Neural cell (in vitro differentiated cells): ENCODE data around the gene NOC4L. TPM values are rescaled to one million over a fixed set of nuclear protein-coding genes. Genes with fewer than 3 reads are reported as not detected.

ENCODE experiments used
- H2AFZ ChIP-seq: fragments of 200-600, 300-800 bp; sonication (generic), shearing (Covaris generic); 2 replicates; pipeline ENCODE4 v1.6.0; 2014; ENCODE audit warnings: low read depth, mild to moderate bottlenecking, antibody characterized with exemption, low read length, moderate library complexity
- H3F3A ChIP-seq: fragments of 200-600 bp; shearing (Covaris generic); 2 replicates; pipeline ENCODE4 v1.6.1; 2016; ENCODE audit warnings: mild to moderate bottlenecking, moderate library complexity, mixed read lengths, antibody characterized with exemption, low read length; ENCODE audit not compliant: insufficient read depth, poor library complexity, severe bottlenecking
- H3K27ac ChIP-seq: fragments of 200-600, 300-800 bp; sonication (generic), shearing (Covaris generic); 2 replicates; pipeline ENCODE4 v1.5.1; 2014; ENCODE audit warnings: mild to moderate bottlenecking, low read length, moderate library complexity
- H3K27me3 ChIP-seq: fragments of 300-800, 200-600 bp; sonication (generic), shearing (Covaris generic); 2 replicates; pipeline ENCODE4 v1.6.0; 2014; ENCODE audit warnings: mild to moderate bottlenecking, low read depth, low read length, moderate library complexity; ENCODE audit not compliant: insufficient read depth
- H3K36me3 ChIP-seq: fragments of 300-800, 200-600 bp; sonication (generic), shearing (Covaris generic); 2 replicates; pipeline ENCODE4 v1.5.1; 2014; ENCODE audit warnings: mild to moderate bottlenecking, antibody characterized with exemption, low read length, moderate library complexity; ENCODE audit not compliant: insufficient read depth
- H3K4me2 ChIP-seq: fragments of 300-800, 200-600 bp; sonication (generic), shearing (Covaris generic); 2 replicates; pipeline ENCODE4 v1.6.0; 2014; ENCODE audit warnings: mild to moderate bottlenecking, low read length
- H3K4me3 ChIP-seq: fragments of 300-800, 200-600 bp; sonication (generic), shearing (Covaris generic); 2 replicates; pipeline ENCODE4 v1.5.1; 2014; ENCODE audit warnings: mild to moderate bottlenecking, low read length, moderate library complexity
- H3K79me2 ChIP-seq: fragments of 200-600 bp; shearing (Covaris generic); replicated peaks from 2 replicates; pipeline ENCODE4 v1.6.0; 2014; ENCODE audit warnings: mild to moderate bottlenecking, low read length, moderate library complexity; ENCODE audit not compliant: insufficient read depth
- H3K9ac ChIP-seq: fragments of 300-800, 200-600 bp; sonication (generic), shearing (Covaris generic); 2 replicates; pipeline ENCODE4 v1.6.1; 2016; ENCODE audit warnings: mild to moderate bottlenecking, low read length, mixed read lengths
- H3K9me2 ChIP-seq: fragments of 200-600 bp; shearing (Covaris generic); 2 replicates; pipeline ENCODE4 v1.6.1; 2016; ENCODE audit warnings: mild to moderate bottlenecking, low read length, mixed read lengths; ENCODE audit not compliant: insufficient read depth
- H3K9me3 ChIP-seq: fragments of 200-600, 300-800 bp; sonication (generic), shearing (Covaris generic); 2 replicates; pipeline ENCODE4 v1.6.1; 2016; ENCODE audit warnings: mild to moderate bottlenecking, mixed run types, low read length, moderate library complexity, mixed read lengths
- H4K20me1 ChIP-seq: fragments of 200-600 bp; shearing (Covaris generic); 2 replicates; pipeline ENCODE4 v1.6.1; 2016; ENCODE audit warnings: mild to moderate bottlenecking, mixed run types; ENCODE audit not compliant: insufficient read depth
- EP300 ChIP-seq: fragments of 450-650 bp; conservative IDR thresholded peaks from 2 replicates; pipeline ENCODE4 v1.6.1; 2014; ENCODE audit warnings: antibody characterized with exemption, mild to moderate bottlenecking, moderate library complexity; ENCODE audit not compliant: poor library complexity, severe bottlenecking
- EZH2 ChIP-seq: fragments of 200-600, 300-800 bp; shearing (Covaris generic), sonication (generic); IDR thresholded peaks from 2 replicates; pipeline ENCODE4 v1.6.1; 2014; ENCODE audit warnings: antibody characterized with exemption, low read length, borderline replicate concordance, mild to moderate bottlenecking; ENCODE audit not compliant: insufficient read depth, poor library complexity, severe bottlenecking
- MXI1 ChIP-seq: fragments of 450-650 bp; conservative IDR thresholded peaks from 2 replicates; pipeline ENCODE4 v1.6.1; 2014; ENCODE audit warnings: antibody characterized with exemption, mild to moderate bottlenecking; ENCODE audit not compliant: poor library complexity, severe bottlenecking
- POLR2AphosphoS5 ChIP-seq: IDR thresholded peaks from 2 replicates; pipeline ENCODE4 v1.6.1; 2012
- RAD21 ChIP-seq: fragments of 450-650 bp; conservative IDR thresholded peaks from 2 replicates; pipeline ENCODE4 v1.6.1; 2014; ENCODE audit warnings: antibody characterized with exemption, mild to moderate bottlenecking, moderate library complexity
- SMC3 ChIP-seq: fragments of 450-650 bp; conservative IDR thresholded peaks from 2 replicates; pipeline ENCODE4 v1.6.1; 2014; ENCODE audit warnings: antibody characterized with exemption, mild to moderate bottlenecking, moderate library complexity; ENCODE audit not compliant: poor library complexity
- TAF1 ChIP-seq: IDR thresholded peaks from 2 replicates; pipeline ENCODE4 v1.6.1; 2012; ENCODE audit warnings: low read depth
- polyA plus RNA-seq: library from polyadenylated mRNA; depleted of rRNA; stranded (reverse); fragments of >200 nt; gene quantifications from 2 replicates; pipeline ENCODE4 v1.2.3, GENCODE V29; 2014
- TF ChIP-seq, protein P1 (sequence below): IDR thresholded peaks from 2 replicates; pipeline ENCODE4 v1.6.1; 2012; ENCODE audit warnings: borderline replicate concordance
- TF ChIP-seq, protein P2 (sequence below): fragments of 450-650 bp; IDR thresholded peaks from 2 replicates; pipeline ENCODE4 v1.5.1; 2014; ENCODE audit warnings: antibody characterized with exemption, mild to moderate bottlenecking, moderate library complexity; ENCODE audit not compliant: poor library complexity, severe bottlenecking

Gene NOC4L
- polyA plus RNA-seq, 1 donor from 2014 or later = 26.9 TPM

DNA sequence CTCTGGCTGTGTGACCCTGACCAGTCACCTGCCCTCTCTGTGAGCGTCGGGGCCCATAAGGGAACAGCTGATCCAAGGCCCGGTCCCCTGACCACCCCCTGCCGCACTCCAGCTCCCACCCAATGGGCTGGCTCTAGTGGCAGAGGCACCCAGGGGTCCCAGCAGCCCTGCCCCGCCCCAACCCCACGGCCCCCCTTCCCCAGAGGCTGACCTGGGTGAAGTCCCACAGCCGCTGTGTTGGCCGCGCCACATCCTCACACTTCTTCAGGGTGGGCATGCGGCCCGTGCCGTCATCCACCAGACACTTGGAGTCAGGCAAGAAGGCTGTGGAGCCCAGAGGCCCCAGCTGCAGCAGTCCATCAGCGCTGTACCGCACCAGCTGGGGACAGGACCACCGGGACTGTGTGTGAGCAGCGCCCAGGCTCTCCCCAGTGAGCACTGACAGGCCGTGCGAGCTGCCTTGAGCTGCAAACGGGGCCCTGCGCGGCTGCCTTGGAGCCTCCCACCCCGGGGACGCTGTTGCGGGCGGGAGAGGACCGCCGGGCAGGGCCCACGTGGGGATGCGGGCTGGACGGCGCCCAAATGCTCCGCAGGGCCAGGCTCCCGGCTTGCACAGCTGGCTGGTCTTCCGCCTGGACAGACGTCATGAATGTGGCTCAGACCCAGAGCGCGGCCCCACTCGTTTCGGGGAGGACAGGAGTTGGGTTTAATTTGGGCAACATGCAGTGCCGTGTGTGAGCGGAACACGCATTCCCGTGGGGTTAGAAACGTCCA, 53.5 kb downstream of the NOC4L start:
- TF ChIP-seq RAD21 (no peak), EP300 (no peak)
- Histone ChIP-seq H3K36me3 (no peaks in the 10 kb centered on the region), H3K79me2 (no peaks in the 10 kb centered on the region), H3K4me2 (no peak overlapping the region), H3K9me3 (peaks cover 3% of the 10 kb centered on the region), H3K27me3 (no peaks in the 10 kb centered on the region), H2AFZ (no peak overlapping the region), H4K20me1 (no peaks in the 10 kb centered on the region), H3F3A (no peaks in the 10 kb centered on the region), H3K9me2 (no peaks in the 10 kb centered on the region), H3K27ac (no peak overlapping the region), H3K4me3 (no peak overlapping the region), H3K9ac (no peak overlapping the region)

DNA sequence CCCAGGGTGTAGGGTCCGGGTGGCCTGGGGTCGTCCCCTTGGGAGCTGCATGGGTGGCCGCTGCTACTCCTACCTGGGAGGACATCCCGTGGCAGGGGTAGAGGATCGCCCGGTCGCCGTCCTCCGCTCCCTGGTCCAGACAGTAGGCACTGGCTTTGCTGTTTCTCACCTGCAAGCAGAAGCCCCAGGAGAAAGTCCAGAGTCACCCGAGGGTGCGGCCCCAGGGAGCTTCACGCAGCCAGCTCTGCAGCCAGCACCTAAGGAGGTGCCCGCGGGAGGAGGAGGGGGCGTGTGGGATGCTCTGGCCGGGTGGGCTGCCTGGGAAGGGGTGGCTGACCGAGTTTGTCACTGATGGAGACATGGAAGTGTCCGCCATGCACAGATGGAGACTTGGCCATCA, 54.8 kb downstream of the NOC4L start:
- Histone ChIP-seq H3F3A (no peaks in the 10 kb centered on the region), H2AFZ (no peak overlapping the region), H3K27me3 (no peaks in the 10 kb centered on the region), H3K9me2 (no peaks in the 10 kb centered on the region), H3K4me2 (no peak overlapping the region), H3K79me2 (no peaks in the 10 kb centered on the region), H4K20me1 (no peaks in the 10 kb centered on the region), H3K36me3 (no peaks in the 10 kb centered on the region), H3K27ac (no peak overlapping the region), H3K4me3 (no peak overlapping the region), H3K9ac (no peak overlapping the region), H3K9me3 (peaks cover under 1% of the 10 kb centered on the region)
- TF ChIP-seq, protein P1, sequence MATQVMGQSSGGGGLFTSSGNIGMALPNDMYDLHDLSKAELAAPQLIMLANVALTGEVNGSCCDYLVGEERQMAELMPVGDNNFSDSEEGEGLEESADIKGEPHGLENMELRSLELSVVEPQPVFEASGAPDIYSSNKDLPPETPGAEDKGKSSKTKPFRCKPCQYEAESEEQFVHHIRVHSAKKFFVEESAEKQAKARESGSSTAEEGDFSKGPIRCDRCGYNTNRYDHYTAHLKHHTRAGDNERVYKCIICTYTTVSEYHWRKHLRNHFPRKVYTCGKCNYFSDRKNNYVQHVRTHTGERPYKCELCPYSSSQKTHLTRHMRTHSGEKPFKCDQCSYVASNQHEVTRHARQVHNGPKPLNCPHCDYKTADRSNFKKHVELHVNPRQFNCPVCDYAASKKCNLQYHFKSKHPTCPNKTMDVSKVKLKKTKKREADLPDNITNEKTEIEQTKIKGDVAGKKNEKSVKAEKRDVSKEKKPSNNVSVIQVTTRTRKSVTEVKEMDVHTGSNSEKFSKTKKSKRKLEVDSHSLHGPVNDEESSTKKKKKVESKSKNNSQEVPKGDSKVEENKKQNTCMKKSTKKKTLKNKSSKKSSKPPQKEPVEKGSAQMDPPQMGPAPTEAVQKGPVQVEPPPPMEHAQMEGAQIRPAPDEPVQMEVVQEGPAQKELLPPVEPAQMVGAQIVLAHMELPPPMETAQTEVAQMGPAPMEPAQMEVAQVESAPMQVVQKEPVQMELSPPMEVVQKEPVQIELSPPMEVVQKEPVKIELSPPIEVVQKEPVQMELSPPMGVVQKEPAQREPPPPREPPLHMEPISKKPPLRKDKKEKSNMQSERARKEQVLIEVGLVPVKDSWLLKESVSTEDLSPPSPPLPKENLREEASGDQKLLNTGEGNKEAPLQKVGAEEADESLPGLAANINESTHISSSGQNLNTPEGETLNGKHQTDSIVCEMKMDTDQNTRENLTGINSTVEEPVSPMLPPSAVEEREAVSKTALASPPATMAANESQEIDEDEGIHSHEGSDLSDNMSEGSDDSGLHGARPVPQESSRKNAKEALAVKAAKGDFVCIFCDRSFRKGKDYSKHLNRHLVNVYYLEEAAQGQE = no peak
- no peak for TF ChIP-seq MXI1
- TF ChIP-seq SMC3 = no peak
- TF ChIP-seq POLR2AphosphoS5 = no peak

DNA sequence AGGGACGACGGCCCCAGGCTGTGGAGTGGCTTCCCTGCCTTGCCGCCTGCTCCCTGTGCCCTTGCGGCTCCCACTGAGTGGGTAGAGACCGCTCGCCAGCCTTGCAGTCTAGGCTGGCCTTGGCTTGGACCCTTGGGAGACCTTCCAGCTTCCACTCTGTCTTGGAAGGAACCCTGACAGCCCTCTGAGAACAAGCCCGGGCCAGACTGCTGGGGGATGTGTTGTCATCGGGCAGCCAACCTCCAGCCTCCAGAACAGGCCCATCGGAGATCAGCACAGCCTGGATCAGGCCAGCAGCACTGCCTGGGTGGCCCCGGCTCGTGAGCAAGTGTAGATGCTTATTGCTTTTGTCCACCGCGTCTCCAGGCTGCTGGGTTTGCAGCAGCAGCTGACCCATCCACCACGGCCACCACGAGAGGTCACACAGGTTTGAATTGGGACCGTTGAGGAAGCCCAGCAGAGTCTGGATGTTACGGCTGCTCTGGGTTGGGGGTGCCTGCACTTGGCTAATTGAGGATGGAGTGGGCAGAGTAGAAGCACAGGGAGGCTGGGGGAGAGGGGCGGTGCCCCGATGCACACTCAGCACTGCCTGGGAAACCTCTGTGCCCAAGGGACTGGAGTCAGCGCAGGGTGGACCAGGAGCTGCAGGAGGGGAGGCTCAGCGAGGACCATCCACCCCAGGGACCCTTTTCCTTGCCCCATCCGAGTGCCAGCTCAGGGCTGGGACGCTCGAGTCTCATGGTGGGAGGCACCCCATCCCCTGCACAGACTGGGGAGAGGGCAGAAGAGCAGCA, 55.5 kb downstream of the NOC4L start:
- Histone ChIP-seq H3K27ac (no peak overlapping the region), H3K9me3 (no peaks in the 10 kb centered on the region), H3K9ac (no peak overlapping the region), H4K20me1 (no peaks in the 10 kb centered on the region), H3K36me3 (no peaks in the 10 kb centered on the region), H2AFZ (no peak overlapping the region), H3K9me2 (no peaks in the 10 kb centered on the region), H3K27me3 (no peaks in the 10 kb centered on the region), H3F3A (no peaks in the 10 kb centered on the region), H3K4me2 (no peak overlapping the region), H3K4me3 (no peak overlapping the region), H3K79me2 (no peaks in the 10 kb centered on the region)
- no peak for TF ChIP-seq TAF1
- no peak for TF ChIP-seq POLR2AphosphoS5
- TF ChIP-seq, protein P2, sequence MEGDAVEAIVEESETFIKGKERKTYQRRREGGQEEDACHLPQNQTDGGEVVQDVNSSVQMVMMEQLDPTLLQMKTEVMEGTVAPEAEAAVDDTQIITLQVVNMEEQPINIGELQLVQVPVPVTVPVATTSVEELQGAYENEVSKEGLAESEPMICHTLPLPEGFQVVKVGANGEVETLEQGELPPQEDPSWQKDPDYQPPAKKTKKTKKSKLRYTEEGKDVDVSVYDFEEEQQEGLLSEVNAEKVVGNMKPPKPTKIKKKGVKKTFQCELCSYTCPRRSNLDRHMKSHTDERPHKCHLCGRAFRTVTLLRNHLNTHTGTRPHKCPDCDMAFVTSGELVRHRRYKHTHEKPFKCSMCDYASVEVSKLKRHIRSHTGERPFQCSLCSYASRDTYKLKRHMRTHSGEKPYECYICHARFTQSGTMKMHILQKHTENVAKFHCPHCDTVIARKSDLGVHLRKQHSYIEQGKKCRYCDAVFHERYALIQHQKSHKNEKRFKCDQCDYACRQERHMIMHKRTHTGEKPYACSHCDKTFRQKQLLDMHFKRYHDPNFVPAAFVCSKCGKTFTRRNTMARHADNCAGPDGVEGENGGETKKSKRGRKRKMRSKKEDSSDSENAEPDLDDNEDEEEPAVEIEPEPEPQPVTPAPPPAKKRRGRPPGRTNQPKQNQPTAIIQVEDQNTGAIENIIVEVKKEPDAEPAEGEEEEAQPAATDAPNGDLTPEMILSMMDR = no peak
- no peak for TF ChIP-seq EP300
- no peak for TF ChIP-seq RAD21
- no peak for TF ChIP-seq SMC3
- TF ChIP-seq EZH2 = no peak
- TF ChIP-seq, protein P1 = no peak
- TF ChIP-seq MXI1 = no peak
